ENCODE results near the gene IPMK.
A peak's percentile ranks its signal among the peaks of the same experiment; 100 is the strongest.

The IPMK gene

DNA sequence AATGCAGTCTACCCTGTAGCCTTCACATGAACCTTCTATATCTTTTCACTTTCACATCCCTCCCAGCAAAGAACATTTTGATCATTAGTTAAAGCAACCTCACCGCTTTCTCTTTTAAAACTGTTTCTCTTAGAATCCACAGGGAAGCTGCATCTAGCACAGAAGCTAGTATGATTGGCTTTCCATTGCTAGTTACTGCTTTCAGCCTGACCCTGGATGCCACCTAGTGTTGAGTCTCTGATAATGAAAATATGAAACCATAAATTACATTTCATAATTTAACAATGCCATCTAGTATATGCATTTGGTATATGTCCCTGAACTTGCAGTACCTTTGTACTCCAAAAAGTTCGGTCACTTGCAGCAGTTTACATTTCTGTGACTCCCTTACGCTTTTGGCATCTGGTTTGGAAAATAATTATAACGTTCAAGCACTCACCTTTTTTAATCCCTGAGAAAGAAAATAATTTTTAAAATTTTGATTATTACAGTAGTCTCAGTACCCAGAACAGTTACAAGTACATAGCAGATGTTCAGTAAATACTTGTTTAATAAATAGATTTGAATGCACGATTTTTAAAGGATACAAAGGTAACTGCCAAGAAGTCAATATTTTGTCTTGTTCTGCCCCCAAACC, 24.0 kb upstream of the IPMK start:
- no peak for DNase-seq

DNA sequence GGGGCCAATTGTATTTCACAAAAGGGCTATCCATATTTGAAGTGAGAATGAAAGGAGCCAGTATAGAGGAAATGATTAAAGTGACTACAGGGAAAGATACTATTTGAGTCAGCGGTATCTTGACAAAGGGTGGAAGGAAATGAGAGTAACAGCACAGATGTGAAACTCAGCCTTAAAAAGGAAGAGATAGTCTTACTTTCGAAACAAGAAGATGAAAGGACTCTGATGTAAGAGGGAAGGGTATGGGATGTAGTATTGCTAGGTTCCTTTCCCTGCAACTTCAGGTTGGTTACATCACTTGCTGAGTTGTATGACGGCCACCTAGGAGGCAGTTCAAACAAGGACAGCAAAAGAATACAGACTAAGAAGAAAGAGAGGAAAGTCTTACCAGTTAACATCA, 14.9 kb upstream of the IPMK start:
- Histone ChIP-seq H3K27ac (ENCODE audit: insufficient read depth, low read length, poor library complexity, severe bottlenecking) (peak overlapping the region; percentile 28), H3K4me3 (ENCODE audit: insufficient read depth, low read depth, low read length, poor library complexity, severe bottlenecking) (no peak overlapping the region)
- no peak for DNase-seq

More for the DNA sequence above, 24.0 kb upstream of the IPMK start:
- no peaks in the 10 kb centered on the region for H3K36me3 ChIP-seq (ENCODE audit: control insufficient read depth, insufficient read depth, low read length)
- no peaks in the 10 kb centered on the region for H3K4me1 ChIP-seq (ENCODE audit: control insufficient read depth, insufficient read depth, low read length, poor library complexity, severe bottlenecking)
- no peaks in the 10 kb centered on the region for H3K9me3 ChIP-seq (ENCODE audit: control insufficient read depth, low read length)
- no peak overlapping the region for H3K27ac ChIP-seq (ENCODE audit: insufficient read depth, low read length, poor library complexity, severe bottlenecking)
- H3K4me3 ChIP-seq (ENCODE audit: insufficient read depth, low read depth, low read length, poor library complexity, severe bottlenecking) = no peak overlapping the region
- H3K27me3 ChIP-seq (replicated peaks; ENCODE audit: control insufficient read depth, insufficient read depth, low read length, poor library complexity, severe bottlenecking) = no peaks in the 10 kb centered on the region

DNA sequence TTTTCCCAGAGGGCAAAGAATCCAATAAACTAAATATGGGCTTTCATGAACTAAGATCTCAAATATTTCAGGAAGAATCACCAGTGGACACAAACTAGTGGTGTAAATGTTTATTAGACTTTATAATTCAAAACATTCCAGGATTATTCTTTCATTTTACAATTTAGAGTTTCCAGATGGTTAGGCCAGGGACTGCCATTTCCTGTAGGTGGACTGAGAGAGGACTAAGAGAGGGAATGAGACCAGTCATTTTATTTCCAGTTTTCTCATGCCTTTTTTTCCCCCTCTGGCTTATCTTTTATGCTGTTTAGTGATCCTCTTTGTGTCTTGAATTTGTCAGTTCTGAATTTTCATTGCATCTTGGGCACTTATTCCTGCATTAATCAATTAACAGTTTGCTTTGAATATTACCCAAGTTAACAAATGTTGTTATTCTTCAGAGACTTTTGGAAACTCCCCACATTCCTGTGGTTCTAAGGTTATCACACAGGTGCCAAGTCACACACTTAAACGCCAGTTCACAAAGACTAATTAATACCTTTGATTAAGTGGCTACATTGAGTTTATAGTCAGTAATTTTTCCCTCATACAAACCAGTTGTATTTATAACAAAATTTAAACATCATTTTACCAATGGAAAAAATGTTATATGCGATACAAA, 13.5 kb upstream of the IPMK start:
- Histone ChIP-seq H3K27ac (ENCODE audit: insufficient read depth, low read length, poor library complexity, severe bottlenecking) (no peak overlapping the region), H3K27me3 (replicated peaks; ENCODE audit: control insufficient read depth, insufficient read depth, low read length, poor library complexity, severe bottlenecking) (no peaks in the 10 kb centered on the region)
- DNase-seq = no peak

More for the DNA sequence above, 14.9 kb upstream of the IPMK start:
- Histone ChIP-seq H3K9me3 (ENCODE audit: control insufficient read depth, low read length) (no peaks in the 10 kb centered on the region), H3K36me3 (ENCODE audit: control insufficient read depth, insufficient read depth, low read length) (no peaks in the 10 kb centered on the region), H3K27me3 (replicated peaks; ENCODE audit: control insufficient read depth, insufficient read depth, low read length, poor library complexity, severe bottlenecking) (no peaks in the 10 kb centered on the region), H3K4me1 (ENCODE audit: control insufficient read depth, insufficient read depth, low read length, poor library complexity, severe bottlenecking) (peaks cover 5% of the 10 kb centered on the region)

DNA sequence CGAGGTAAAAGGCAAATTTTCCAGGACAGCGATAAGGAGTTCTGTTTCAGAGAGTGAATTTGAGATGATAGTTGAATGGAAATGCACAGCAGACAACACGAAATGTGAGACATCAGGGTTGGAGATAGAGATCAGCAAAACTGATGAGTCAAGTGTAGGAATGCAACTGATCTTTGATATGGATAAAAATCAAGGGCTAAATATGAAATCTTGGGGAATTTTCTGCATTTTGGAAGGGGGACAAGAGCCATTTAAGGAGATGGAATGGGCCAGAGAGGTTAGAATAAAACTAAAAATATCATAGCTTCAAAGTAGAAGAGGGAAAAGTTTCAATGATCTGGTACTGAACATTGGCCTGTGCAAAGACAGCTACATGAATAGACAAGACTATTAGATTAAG, 12.8 kb upstream of the IPMK start:
- no peaks in the 10 kb centered on the region for H3K9me3 ChIP-seq (ENCODE audit: control insufficient read depth, low read length)
- H3K36me3 ChIP-seq (ENCODE audit: control insufficient read depth, insufficient read depth, low read length) = no peaks in the 10 kb centered on the region
- DNase-seq = no peak

More for the DNA sequence above, 13.5 kb upstream of the IPMK start:
- Histone ChIP-seq H3K36me3 (ENCODE audit: control insufficient read depth, insufficient read depth, low read length) (no peaks in the 10 kb centered on the region), H3K4me3 (ENCODE audit: insufficient read depth, low read depth, low read length, poor library complexity, severe bottlenecking) (no peak overlapping the region), H3K4me1 (ENCODE audit: control insufficient read depth, insufficient read depth, low read length, poor library complexity, severe bottlenecking) (peaks cover 5% of the 10 kb centered on the region), H3K9me3 (ENCODE audit: control insufficient read depth, low read length) (no peaks in the 10 kb centered on the region)

DNA sequence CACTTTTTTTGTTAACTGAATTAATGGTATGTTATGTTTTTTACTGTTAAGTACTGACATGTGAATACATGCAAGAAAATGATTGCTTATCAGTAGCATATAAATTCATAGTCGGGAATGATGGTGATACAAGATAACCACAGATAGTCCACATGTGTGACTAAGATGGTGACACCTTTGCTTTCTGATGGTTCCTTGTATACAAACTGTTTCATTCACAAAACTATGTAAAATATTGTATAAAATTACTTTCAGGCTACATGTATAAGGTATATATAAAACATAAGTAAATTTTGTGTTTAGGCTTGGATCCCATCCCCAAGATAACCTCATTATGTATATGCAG, 11.2 kb upstream of the IPMK start:
- Histone ChIP-seq H3K9me3 (ENCODE audit: control insufficient read depth, low read length) (no peaks in the 10 kb centered on the region), H3K4me1 (ENCODE audit: control insufficient read depth, insufficient read depth, low read length, poor library complexity, severe bottlenecking) (peaks cover 5% of the 10 kb centered on the region), H3K36me3 (ENCODE audit: control insufficient read depth, insufficient read depth, low read length) (no peaks in the 10 kb centered on the region), H3K4me3 (ENCODE audit: insufficient read depth, low read depth, low read length, poor library complexity, severe bottlenecking) (no peak overlapping the region), H3K27ac (ENCODE audit: insufficient read depth, low read length, poor library complexity, severe bottlenecking) (no peak overlapping the region), H3K27me3 (replicated peaks; ENCODE audit: control insufficient read depth, insufficient read depth, low read length, poor library complexity, severe bottlenecking) (no peaks in the 10 kb centered on the region)
- no peak for DNase-seq

More for the DNA sequence above, 12.8 kb upstream of the IPMK start:
- Histone ChIP-seq H3K4me3 (ENCODE audit: insufficient read depth, low read depth, low read length, poor library complexity, severe bottlenecking) (no peak overlapping the region), H3K27ac (ENCODE audit: insufficient read depth, low read length, poor library complexity, severe bottlenecking) (no peak overlapping the region), H3K4me1 (ENCODE audit: control insufficient read depth, insufficient read depth, low read length, poor library complexity, severe bottlenecking) (peaks cover 5% of the 10 kb centered on the region), H3K27me3 (replicated peaks; ENCODE audit: control insufficient read depth, insufficient read depth, low read length, poor library complexity, severe bottlenecking) (no peaks in the 10 kb centered on the region)

DNA sequence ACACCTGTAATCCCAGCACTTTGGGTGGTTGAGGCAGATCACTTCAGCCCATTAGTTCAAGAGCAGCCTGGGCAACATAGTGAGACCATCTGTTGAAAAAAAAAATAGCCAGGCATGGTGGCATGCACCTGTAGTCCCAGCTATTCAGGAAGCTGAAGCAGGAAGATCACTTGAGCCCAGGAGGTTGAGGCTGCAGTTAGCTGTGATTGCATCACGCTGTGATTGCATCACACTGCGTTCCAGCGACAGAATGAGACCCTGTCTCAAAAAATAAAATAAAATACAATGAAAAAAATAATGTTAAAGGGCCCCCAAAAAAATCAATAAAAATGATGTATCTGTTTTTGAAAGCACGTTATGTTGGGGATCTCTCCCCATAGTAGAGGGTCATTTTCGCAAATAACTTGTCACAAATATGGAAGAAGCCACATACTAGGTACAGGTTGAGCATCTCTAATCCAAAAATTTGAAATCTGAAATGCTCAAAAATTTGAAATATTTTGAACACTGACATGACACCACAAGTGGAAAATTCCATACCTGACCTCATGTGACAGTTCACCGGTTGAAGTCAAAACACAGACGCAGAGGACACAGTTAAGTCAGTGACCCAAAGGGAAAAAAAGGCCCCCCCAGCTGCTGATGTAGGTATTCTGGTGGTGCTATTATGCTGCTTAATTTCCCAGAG, 10.7 kb upstream of the IPMK start:
- Histone ChIP-seq H3K4me1 (ENCODE audit: control insufficient read depth, insufficient read depth, low read length, poor library complexity, severe bottlenecking) (peaks cover 5% of the 10 kb centered on the region), H3K36me3 (ENCODE audit: control insufficient read depth, insufficient read depth, low read length) (no peaks in the 10 kb centered on the region), H3K4me3 (ENCODE audit: insufficient read depth, low read depth, low read length, poor library complexity, severe bottlenecking) (no peak overlapping the region), H3K9me3 (ENCODE audit: control insufficient read depth, low read length) (no peaks in the 10 kb centered on the region), H3K27me3 (replicated peaks; ENCODE audit: control insufficient read depth, insufficient read depth, low read length, poor library complexity, severe bottlenecking) (no peaks in the 10 kb centered on the region), H3K27ac (ENCODE audit: insufficient read depth, low read length, poor library complexity, severe bottlenecking) (no peak overlapping the region)
- no peak for DNase-seq

DNA sequence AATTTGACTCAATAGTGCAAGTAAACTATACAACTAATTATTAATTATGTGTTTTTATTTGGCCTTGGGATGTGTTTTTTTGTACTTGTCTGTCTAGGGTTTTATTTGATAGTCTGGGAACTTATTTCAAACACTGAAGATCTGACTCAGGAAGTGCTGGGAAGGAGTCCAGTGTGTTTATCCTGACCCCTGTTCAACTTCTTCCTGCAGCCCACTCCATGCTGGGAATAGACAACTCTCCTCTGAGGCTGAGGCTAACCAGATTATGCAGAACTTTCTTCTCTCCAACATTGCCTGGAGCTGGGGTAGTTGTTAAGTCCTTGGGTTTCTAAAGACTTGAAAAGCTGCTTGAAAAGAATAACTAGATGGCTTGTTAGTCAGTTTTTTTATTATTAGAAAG, 8.2 kb upstream of the IPMK start:
- Histone ChIP-seq H3K36me3 (ENCODE audit: control insufficient read depth, insufficient read depth, low read length) (no peaks in the 10 kb centered on the region), H3K9me3 (ENCODE audit: control insufficient read depth, low read length) (no peaks in the 10 kb centered on the region), H3K4me3 (ENCODE audit: insufficient read depth, low read depth, low read length, poor library complexity, severe bottlenecking) (no peak overlapping the region), H3K27ac (ENCODE audit: insufficient read depth, low read length, poor library complexity, severe bottlenecking) (no peak overlapping the region), H3K4me1 (ENCODE audit: control insufficient read depth, insufficient read depth, low read length, poor library complexity, severe bottlenecking) (no peaks in the 10 kb centered on the region), H3K27me3 (replicated peaks; ENCODE audit: control insufficient read depth, insufficient read depth, low read length, poor library complexity, severe bottlenecking) (no peaks in the 10 kb centered on the region)
- no peak for DNase-seq

DNA sequence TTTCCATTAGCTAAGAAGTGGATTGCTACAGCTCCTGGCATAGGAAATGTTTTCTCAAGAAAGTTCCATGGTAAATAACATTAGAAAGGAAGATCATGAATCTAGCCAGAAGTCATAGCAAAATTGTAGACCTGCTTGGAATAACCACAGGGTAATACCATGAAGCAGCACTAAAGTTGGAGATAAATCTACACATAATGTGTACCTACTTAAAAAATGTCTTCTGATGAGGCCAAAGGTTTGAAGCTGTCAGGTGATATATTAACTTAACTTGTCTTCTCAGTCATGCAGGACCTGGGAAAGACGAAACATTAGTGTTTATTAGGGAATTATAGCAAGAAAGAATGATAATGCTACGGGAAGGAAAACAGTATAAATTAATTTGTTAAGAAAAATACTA, 7.6 kb upstream of the IPMK start:
- H3K4me1 ChIP-seq (ENCODE audit: control insufficient read depth, insufficient read depth, low read length, poor library complexity, severe bottlenecking) = no peaks in the 10 kb centered on the region
- no peak overlapping the region for H3K27ac ChIP-seq (ENCODE audit: insufficient read depth, low read length, poor library complexity, severe bottlenecking)
- no peaks in the 10 kb centered on the region for H3K27me3 ChIP-seq (replicated peaks; ENCODE audit: control insufficient read depth, insufficient read depth, low read length, poor library complexity, severe bottlenecking)
- no peak for DNase-seq
- H3K4me3 ChIP-seq (ENCODE audit: insufficient read depth, low read depth, low read length, poor library complexity, severe bottlenecking) = no peak overlapping the region
- no peaks in the 10 kb centered on the region for H3K36me3 ChIP-seq (ENCODE audit: control insufficient read depth, insufficient read depth, low read length)
- no peaks in the 10 kb centered on the region for H3K9me3 ChIP-seq (ENCODE audit: control insufficient read depth, low read length)

DNA sequence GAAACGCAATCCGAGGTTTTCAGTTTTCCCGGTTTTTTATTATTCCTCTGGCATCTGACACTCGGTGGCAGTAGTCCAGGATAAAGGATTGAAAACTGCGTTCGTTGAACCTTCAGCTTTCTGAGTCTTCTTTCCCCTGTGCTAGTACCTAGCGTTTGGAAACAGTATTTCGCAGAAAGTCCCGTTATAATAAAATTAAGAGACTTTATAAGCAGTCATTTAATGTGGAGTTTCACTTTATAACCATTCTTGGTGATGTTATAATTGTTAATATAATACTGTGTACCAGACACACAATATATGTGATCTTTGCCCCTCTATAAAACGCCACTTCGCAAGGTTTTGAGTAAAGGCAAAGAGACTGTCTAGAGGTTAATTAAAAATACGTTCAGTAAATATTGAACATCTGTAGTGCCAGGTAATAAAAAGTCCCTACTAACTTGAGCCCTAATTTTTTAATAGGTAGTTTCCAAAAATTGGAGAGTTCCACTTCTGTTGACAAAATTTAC, 2.1 kb upstream of the IPMK start:
- H3K27me3 ChIP-seq (replicated peaks; ENCODE audit: control insufficient read depth, insufficient read depth, low read length, poor library complexity, severe bottlenecking) = no peaks in the 10 kb centered on the region
- no peaks in the 10 kb centered on the region for H3K9me3 ChIP-seq (ENCODE audit: control insufficient read depth, low read length)
- no peaks in the 10 kb centered on the region for H3K4me1 ChIP-seq (ENCODE audit: control insufficient read depth, insufficient read depth, low read length, poor library complexity, severe bottlenecking)
- H3K36me3 ChIP-seq (ENCODE audit: control insufficient read depth, insufficient read depth, low read length) = no peaks in the 10 kb centered on the region
- no peak for DNase-seq
- peak overlapping the region; percentile 83 for H3K4me3 ChIP-seq (ENCODE audit: insufficient read depth, low read depth, low read length, poor library complexity, severe bottlenecking)
- no peak overlapping the region for H3K27ac ChIP-seq (ENCODE audit: insufficient read depth, low read length, poor library complexity, severe bottlenecking)

Measured in effector memory CD4-positive, alpha-beta T cell (primary cell).